Parathyroid adenoma (tissue), 2 donors: ENCODE measurements around the gene HIGD1B.

Source experiments
- H2AFZ ChIP-seq: fragments of 300-600 bp; sonication (generic); one replicate; pipeline ENCODE4 v1.7.0; 2017; ENCODE audit warnings: antibody characterized with exemption, mild to moderate bottlenecking
- H3K27ac ChIP-seq: fragments of 300-600 bp; sonication (generic); one replicate; pipeline ENCODE4 v1.7.0; 2017
- H3K27me3 ChIP-seq: fragments of 300-600 bp; sonication (generic); one replicate; pipeline ENCODE4 v1.7.0; 2017; ENCODE audit warnings: low read length; ENCODE audit not compliant: control insufficient read depth, insufficient read depth
- H3K36me3 ChIP-seq: fragments of 300-600 bp; sonication (generic); one replicate; pipeline ENCODE4 v1.7.0; 2017; ENCODE audit warnings: low read length; ENCODE audit not compliant: control insufficient read depth, insufficient read depth
- H3K4me1 ChIP-seq: fragments of 300-600 bp; sonication (generic); one replicate; pipeline ENCODE4 v1.7.0; 2017; ENCODE audit warnings: control low read depth
- H3K4me2 ChIP-seq: fragments of 300-600 bp; sonication (generic); one replicate; pipeline ENCODE4 v1.7.0; 2017; ENCODE audit warnings: low read length
- H3K4me3 ChIP-seq: fragments of 300-600 bp; sonication (generic); one replicate; pipeline ENCODE4 v1.7.0; 2017; ENCODE audit warnings: low read depth, low read length
- H3K79me2 ChIP-seq: fragments of 300-600 bp; sonication (generic); one replicate; pipeline ENCODE4 v1.7.0; 2017; ENCODE audit warnings: control low read depth
- H3K9ac ChIP-seq: fragments of 300-600 bp; sonication (generic); one replicate; pipeline ENCODE4 v1.7.0; 2017; ENCODE audit warnings: mild to moderate bottlenecking
- H3K9me3 ChIP-seq: fragments of 300-600 bp; sonication (generic); one replicate; pipeline ENCODE4 v1.7.0; 2017; ENCODE audit warnings: low read length; ENCODE audit not compliant: control insufficient read depth
- CTCF ChIP-seq: fragments of 300-600 bp; sonication (generic); IDR thresholded peaks from one replicate; pipeline ENCODE4 v1.7.0; 2017; ENCODE audit warnings: antibody characterized with exemption, mild to moderate bottlenecking
- donor health status: primary hyperparathyroidism.

HIGD1B gene

DNA sequence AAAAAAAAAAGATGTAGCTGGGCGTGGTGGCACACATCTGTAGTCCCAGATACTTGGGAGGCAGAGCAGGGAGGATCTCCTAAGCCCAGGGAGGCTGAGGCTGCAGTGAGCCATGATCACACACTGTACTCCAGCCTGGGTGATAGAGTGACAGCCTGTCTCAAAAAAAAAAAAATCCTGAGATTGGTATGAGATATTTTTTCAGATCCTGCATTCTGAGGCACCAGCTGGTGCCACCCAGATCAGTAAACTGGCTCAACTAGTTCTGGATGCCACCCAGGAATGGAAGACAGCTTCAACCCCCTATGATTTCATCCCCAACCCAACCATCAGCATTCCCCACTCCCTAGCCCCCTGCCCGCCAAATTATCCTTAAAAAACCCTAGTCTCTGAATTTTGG, 10.5 kb upstream of the HIGD1B start:
- Histone ChIP-seq H3K9me3 (no peaks in the 10 kb centered on the region), H3K79me2 (no peaks in the 10 kb centered on the region), H3K4me1 (no peaks in the 10 kb centered on the region), H3K27ac (no peak overlapping the region), H3K4me2 (no peak overlapping the region), H3K9ac (no peak overlapping the region), H3K4me3 (no peak overlapping the region), H3K36me3 (no peaks in the 10 kb centered on the region), H3K27me3 (no peaks in the 10 kb centered on the region), H2AFZ (no peak overlapping the region)
- TF ChIP-seq CTCF: no peak

DNA sequence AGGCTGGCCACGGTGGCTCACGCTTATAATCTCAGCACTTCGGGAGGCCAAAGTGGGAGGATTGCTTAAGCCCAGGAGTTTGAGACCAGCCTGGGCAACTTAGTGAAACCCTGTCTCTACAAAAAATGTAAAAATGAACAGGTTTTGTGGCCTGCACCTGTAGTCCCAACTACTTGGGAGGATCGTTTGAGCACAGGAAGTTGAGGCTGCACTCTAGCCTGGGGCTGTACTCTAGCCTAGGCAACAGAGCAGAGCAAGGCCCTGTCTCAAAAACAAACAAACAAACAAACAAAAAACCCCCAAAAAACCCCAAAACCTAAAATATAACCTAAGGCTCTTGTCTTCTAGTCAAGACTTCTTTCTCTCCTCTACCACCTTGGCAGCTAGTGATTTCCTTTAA, 7.4 kb upstream of the HIGD1B start:
- Histone ChIP-seq H3K4me3 (no peak overlapping the region), H3K27me3 (no peaks in the 10 kb centered on the region), H3K9ac (no peak overlapping the region), H3K4me2 (no peak overlapping the region), H3K4me1 (no peaks in the 10 kb centered on the region), H3K27ac (no peak overlapping the region), H3K9me3 (no peaks in the 10 kb centered on the region), H3K79me2 (no peaks in the 10 kb centered on the region), H2AFZ (no peak overlapping the region), H3K36me3 (no peaks in the 10 kb centered on the region)
- TF ChIP-seq CTCF: no peak

DNA sequence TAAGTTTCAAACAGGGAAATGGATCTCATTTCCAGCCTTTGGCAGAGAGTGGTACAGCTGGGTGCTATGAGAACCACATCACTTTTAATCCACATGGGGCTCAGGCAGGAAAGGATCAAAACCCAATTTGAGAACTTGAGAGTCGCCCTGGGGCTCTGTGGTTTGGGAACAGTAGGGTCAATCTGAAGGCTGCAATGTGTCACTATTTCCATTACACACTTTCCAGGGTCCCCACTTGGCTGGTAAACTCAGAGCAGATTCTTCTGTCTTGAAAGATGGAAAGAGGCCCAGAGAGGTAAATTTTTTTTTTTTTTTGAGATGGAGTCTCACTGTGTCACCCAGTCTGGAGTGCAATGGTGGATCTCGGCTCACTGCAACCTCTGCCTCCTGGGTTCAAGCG, 6.7 kb upstream of the HIGD1B start:
- H3K27ac ChIP-seq: no peak overlapping the region
- H3K9ac ChIP-seq: no peak overlapping the region
- H3K36me3 ChIP-seq: no peaks in the 10 kb centered on the region
- H2AFZ ChIP-seq: no peak overlapping the region
- H3K4me2 ChIP-seq: no peak overlapping the region
- no peak for TF ChIP-seq CTCF
- no peaks in the 10 kb centered on the region for H3K9me3 ChIP-seq
- H3K79me2 ChIP-seq: no peaks in the 10 kb centered on the region
- H3K27me3 ChIP-seq: no peaks in the 10 kb centered on the region
- H3K4me1 ChIP-seq: no peaks in the 10 kb centered on the region
- no peak overlapping the region for H3K4me3 ChIP-seq

GRCh38 chr17:44842748-44843147, 4.9 kb upstream of the HIGD1B start:
- Histone ChIP-seq H3K27me3 (no peaks in the 10 kb centered on the region), H3K4me3 (no peak overlapping the region), H3K9me3 (no peaks in the 10 kb centered on the region), H3K4me2 (no peak overlapping the region), H2AFZ (no peak overlapping the region), H3K4me1 (no peaks in the 10 kb centered on the region), H3K27ac (no peak overlapping the region), H3K9ac (no peak overlapping the region), H3K79me2 (no peaks in the 10 kb centered on the region), H3K36me3 (no peaks in the 10 kb centered on the region)
- no peak for TF ChIP-seq CTCF

DNA sequence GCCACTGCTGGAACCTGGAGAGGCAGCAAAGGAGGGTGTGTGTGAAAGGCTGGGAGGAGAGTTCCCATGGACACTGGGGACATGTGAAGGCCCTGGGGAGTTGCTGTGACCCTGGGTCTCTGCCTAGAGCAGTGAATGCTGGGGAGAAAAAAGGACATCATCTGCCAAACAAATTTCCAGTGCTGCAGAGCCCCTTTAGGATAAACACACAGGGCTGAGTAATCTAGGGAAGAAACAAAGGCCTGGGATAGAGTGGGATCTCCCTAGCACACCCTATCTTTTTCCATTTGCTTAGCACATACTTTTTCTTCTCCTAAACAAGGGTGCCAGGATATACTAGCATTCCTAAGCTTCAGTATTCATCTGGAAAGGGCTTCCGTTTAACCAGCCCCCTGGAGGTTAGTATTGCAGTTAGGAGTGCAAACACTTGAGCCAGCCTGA, 3.3 kb upstream of the HIGD1B start:
- Histone ChIP-seq H3K79me2 (no peaks in the 10 kb centered on the region), H3K9me3 (no peaks in the 10 kb centered on the region), H3K4me2 (no peak overlapping the region), H3K36me3 (no peaks in the 10 kb centered on the region), H2AFZ (no peak overlapping the region), H3K27me3 (no peaks in the 10 kb centered on the region), H3K9ac (no peak overlapping the region), H3K4me3 (no peak overlapping the region), H3K4me1 (no peaks in the 10 kb centered on the region), H3K27ac (no peak overlapping the region)
- TF ChIP-seq CTCF: no peak
